Fibroblast of the aortic adventitia (primary cell): Measurements from ENCODE around the gene BEST1. TPM values are rescaled to one million over a fixed set of nuclear protein-coding genes. Genes with fewer than 3 reads are reported as not detected.

Experiments
- DNase-seq: peaks from one replicate; pipeline ENCODE4 v3.0.0-alpha.2; 2010; ENCODE audit warnings: low read depth
- H3K4me3 ChIP-seq: 2 replicates; pipeline ENCODE4 v1.5.1; 2011; ENCODE audit warnings: low read depth, mild to moderate bottlenecking, control low read depth, low read length, moderate library complexity
- total RNA-seq: library from RNA; depleted of rRNA; stranded (reverse); fragments of >200 nt; gene quantifications from 2 replicates; pipeline ENCODE4 v1.2.3, GENCODE V29; 2012; ENCODE audit warnings: low replicate concordance
- TF ChIP-seq, protein P1 (sequence below): IDR thresholded peaks from 2 replicates; pipeline ENCODE4 v1.5.1; 2011; ENCODE audit warnings: mild to moderate bottlenecking, low read length, control low read depth, inconsistent platforms; ENCODE audit not compliant: insufficient read depth

BEST1 gene
- total RNA-seq, 1 donor = 3.1 TPM

DNA sequence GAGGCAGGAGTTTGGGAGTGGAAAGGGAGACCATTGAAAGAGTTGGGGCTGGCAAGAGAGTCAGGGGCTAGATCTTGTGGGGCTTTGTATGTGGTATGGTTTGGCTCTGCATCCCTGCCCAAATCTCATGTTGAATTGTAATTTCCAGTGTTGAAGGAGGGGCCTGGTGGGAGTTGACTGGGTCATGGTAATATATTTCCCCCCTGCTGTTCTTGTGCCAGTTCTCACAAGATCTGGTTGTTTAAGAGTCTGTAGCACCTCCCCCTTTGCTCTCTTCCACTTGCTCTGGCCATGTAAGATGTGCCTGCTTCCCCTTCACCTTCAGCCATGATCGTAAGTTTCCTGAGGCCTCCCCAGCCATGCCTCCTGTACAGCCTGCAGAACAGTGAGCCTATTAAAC lies 22.6 kb upstream of the BEST1 start:
- DNase-seq = no peak
- H3K4me3 ChIP-seq = no peak overlapping the region
- TF ChIP-seq, protein P1, sequence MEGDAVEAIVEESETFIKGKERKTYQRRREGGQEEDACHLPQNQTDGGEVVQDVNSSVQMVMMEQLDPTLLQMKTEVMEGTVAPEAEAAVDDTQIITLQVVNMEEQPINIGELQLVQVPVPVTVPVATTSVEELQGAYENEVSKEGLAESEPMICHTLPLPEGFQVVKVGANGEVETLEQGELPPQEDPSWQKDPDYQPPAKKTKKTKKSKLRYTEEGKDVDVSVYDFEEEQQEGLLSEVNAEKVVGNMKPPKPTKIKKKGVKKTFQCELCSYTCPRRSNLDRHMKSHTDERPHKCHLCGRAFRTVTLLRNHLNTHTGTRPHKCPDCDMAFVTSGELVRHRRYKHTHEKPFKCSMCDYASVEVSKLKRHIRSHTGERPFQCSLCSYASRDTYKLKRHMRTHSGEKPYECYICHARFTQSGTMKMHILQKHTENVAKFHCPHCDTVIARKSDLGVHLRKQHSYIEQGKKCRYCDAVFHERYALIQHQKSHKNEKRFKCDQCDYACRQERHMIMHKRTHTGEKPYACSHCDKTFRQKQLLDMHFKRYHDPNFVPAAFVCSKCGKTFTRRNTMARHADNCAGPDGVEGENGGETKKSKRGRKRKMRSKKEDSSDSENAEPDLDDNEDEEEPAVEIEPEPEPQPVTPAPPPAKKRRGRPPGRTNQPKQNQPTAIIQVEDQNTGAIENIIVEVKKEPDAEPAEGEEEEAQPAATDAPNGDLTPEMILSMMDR = no peak

DNA sequence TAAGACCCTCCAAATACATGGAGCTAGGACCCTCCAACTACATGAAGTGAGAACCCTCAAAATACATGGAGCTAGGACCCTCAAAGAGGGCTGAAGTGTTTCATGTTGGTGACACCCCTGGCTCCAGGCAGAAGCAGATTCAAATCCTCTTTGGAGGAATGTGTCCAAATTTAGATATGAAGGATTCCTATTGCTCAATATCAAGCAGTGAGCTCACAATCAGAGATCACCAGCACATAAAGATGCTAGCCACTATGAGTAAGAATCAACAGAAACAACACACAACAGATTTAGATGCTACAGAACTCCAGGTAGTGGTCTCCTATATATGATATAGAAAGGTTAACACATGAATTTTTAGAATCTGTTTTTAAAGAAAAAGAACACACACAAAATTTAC lies 21.5 kb upstream of the BEST1 start:
- TF ChIP-seq, protein P1 = no peak
- DNase-seq = peak; percentile 40

DNA sequence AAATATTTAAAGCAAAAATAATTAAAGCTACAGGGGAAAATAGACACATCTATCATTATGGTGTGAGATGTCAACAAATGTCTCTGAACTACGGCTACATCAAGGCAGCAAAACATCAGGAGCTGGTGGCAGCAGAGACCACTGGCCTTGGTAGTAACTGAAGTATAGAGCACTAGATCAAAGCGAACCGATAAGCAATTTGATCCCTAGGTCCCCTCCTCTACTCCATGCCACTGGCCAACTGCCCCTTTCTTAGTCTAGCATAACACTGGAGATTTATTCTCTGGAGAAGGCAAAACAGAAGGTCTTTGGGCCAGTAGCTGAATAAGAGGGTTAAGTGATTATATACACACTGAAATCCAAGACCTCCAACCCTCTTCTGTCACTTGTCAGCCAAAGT lies 19.2 kb upstream of the BEST1 start:
- TF ChIP-seq, protein P1 = no peak
- no peak for DNase-seq

More for the DNA sequence above, 21.5 kb upstream of the BEST1 start:
- no peak overlapping the region for H3K4me3 ChIP-seq

DNA sequence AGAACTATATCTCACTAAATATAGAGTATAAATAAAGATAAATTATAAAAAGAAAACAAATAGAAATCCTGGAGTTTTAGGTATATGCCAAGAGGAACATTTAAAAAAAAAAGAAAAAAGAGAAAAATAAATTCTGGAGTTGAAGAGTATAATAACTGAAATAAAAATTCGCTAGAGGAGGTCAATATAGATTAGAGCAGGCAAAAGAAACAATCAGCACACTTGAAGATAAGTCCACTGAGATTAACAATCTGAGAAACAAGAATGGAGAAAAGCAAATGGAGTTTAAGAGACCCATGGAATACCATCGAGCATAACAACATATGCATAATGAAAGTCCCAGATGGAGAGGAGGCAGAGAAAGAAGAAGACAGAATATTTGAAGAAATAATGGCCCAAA lies 14.3 kb upstream of the BEST1 start:
- H3K4me3 ChIP-seq = no peak overlapping the region
- TF ChIP-seq, protein P1 = no peak
- no peak for DNase-seq

More for the DNA sequence above, 19.2 kb upstream of the BEST1 start:
- no peak overlapping the region for H3K4me3 ChIP-seq

DNA sequence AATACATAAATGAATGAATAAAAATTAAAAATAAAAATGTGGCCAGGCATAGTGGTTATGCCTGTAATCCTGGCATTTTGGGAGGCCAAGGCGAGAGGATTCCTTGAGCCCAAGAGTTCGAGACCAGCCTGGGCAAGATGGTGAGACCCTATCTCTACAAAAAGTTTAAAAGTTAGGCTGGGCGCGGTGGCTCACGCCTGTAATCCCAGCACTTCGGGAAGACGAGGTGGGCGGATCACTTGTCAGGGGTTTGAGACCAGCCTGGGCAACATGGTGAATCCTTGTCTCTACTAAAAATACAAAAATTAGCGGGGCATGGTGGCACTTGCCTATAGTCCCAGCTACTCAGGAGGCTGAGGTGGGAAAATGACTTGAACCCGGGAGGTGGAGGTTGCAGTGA lies 9.7 kb upstream of the BEST1 start:
- no peak for DNase-seq
- TF ChIP-seq, protein P1 = no peak
- no peak overlapping the region for H3K4me3 ChIP-seq

DNA sequence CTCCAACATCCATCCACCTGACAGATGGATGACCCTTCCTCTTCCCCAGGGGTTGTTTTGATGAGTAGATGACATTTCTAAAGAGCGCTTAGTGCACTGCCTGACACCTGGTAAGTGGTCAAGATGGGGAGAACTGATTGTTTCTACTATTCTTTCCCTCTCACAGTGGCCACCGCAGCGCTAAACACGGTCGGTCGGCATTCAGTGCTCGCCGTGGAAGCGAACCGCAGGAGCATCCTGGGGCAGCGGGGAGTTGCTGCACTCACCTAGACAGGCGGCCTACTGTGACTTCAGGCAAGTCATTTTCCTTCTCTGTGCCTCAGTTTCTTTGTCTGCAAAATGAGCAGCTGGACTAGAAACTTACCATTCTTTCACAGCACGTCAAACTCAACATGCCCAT lies 5.0 kb upstream of the BEST1 start:
- H3K4me3 ChIP-seq = no peak overlapping the region
- TF ChIP-seq, protein P1 = no peak
- DNase-seq = no peak

DNA sequence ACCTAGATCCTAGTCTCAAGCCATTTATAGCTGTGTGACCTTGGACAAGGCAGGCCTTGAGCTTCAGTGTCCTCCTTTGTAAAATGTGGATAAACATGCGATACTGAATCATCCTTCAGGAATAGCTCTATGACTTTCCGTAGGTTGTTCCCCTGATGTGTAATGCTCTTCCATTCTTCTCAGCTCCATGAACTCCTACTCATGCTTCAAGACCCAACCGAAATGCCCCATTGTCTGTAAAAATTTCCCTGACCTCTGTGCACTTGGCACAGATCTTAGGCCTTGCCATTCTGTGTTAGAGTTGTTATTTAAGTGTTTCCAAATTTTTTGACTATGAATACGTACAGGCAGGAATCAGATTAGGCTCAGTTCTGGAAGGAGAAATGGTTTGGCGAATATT lies 3.3 kb upstream of the BEST1 start:
- no peak overlapping the region for H3K4me3 ChIP-seq
- DNase-seq = no peak
- TF ChIP-seq, protein P1 = no peak
